HCT116 (cell line): ENCODE measurements around the gene SPTBN1. TPM values are rescaled to one million over a fixed set of nuclear protein-coding genes. Genes with fewer than 3 reads are reported as not detected.

Source experiments
- ATAC-seq: fragments of 200-7000 bp; cut with Tn5 transposase; 2 replicates; pipeline ENCODE4 v1.9.1; 2020; ENCODE audit warnings: mild to moderate bottlenecking, moderate library complexity
- BruUV-seq: library from RNA; stranded (reverse); fragments of 400-500 nt; replicated peaks from 2 replicates; lab custom pipeline; 2021; lab: Mats Ljungman, UMichigan
- CTCF ChIA-PET: fragments of 300-600 bp; sonication (Branson Sonifier 250); formaldehyde crosslinking; loops from one replicate; lab custom pipeline; 2021; ENCODE audit warnings: antibody characterized with exemption; lab: Charles Lee
- POLR2A ChIA-PET: fragments of 300-600, 350-600 bp; sonication (Branson Sonifier 250); formaldehyde crosslinking; loops from one replicate; lab custom pipeline; 2021; ENCODE audit warnings: antibody characterized with exemption; lab: Charles Lee
- RAD21 ChIA-PET, 2 experiments: fragments of 300-600 bp; sonication (Branson Sonifier 250); formaldehyde crosslinking; loops; one replicate each; lab custom pipeline; 2023; ENCODE audit warnings: low total read pairs in 2 of 2; ENCODE audit not compliant: uncharacterized antibody in 2 of 2, unreplicated experiment in 2 of 2, low non-redundant PET in 1 of 2; lab: Charles Lee
- DNase-seq: peaks from one replicate; pipeline ENCODE4 v3.0.0-alpha.2; 2010; ENCODE audit warnings: low read depth, low spot score
- H2AFZ ChIP-seq: fragments of 200-600 bp; shearing (Covaris generic), sonication (generic); 2 replicates; pipeline ENCODE4 v1.6.1; 2017; ENCODE audit warnings: low read depth, mixed run types, mixed read lengths, antibody characterized with exemption, low read length; ENCODE audit not compliant: poor library complexity, severe bottlenecking
- H3K27ac ChIP-seq: 2 replicates; pipeline ENCODE4 v1.5.1; 2012; ENCODE audit warnings: low read depth, low read length
- H3K27me3 ChIP-seq: fragments of 200-600 bp; sonication (generic); 2 replicates; pipeline ENCODE4 v1.6.1; 2016; ENCODE audit warnings: mixed run types, low read length, mixed read lengths; ENCODE audit not compliant: insufficient read depth
- H3K36me3 ChIP-seq, 2 experiments: fragments of 200-500 bp in 1 of 2; fragments of 200-600 bp in 1 of 2; sonication (Bioruptor generic) in 1 of 2; sonication (generic) in 1 of 2; 2 replicates each; pipeline versions ENCODE4 v1.5.1 to v1.6.1; 2014 to 2016; ENCODE audit warnings: low read length in 2 of 2, inconsistent platforms in 1 of 2, mixed read lengths in 1 of 2, mixed run types in 1 of 2; ENCODE audit not compliant: insufficient read depth in 2 of 2, control insufficient read depth in 1 of 2
- H3K4me1 ChIP-seq, 2 experiments: fragments of 200-600 bp in 1 of 2; sonication (generic) in 1 of 2; 2 replicates each; pipeline versions ENCODE4 v1.5.1 to v1.6.1; 2012 to 2017; ENCODE audit warnings: low read length in 2 of 2, inconsistent platforms in 1 of 2, mild to moderate bottlenecking in 1 of 2, mixed read lengths in 1 of 2, mixed run types in 1 of 2, moderate library complexity in 1 of 2; ENCODE audit not compliant: insufficient read depth in 2 of 2, control insufficient read depth in 1 of 2
- H3K4me2 ChIP-seq: fragments of 200-600 bp; sonication (generic); 2 replicates; pipeline ENCODE4 v1.6.1; 2017; ENCODE audit warnings: mixed run types, low read length, mixed read lengths
- H3K4me3 ChIP-seq, 2 experiments: fragments of 200-600 bp in 1 of 2; sonication (generic) in 1 of 2; replicated peaks in 1 of 2; 2 replicates each; pipeline ENCODE4 v1.5.1; 2011 to 2016; ENCODE audit warnings: low read length in 2 of 2, control low read depth in 1 of 2, low read depth in 1 of 2, mild to moderate bottlenecking in 1 of 2, mixed read lengths in 1 of 2, mixed run types in 1 of 2
- H3K79me2 ChIP-seq: fragments of 200-600 bp; sonication (generic); 2 replicates; pipeline ENCODE4 v1.6.1; 2017; ENCODE audit warnings: mild to moderate bottlenecking, mixed run types, low read length, moderate library complexity, mixed read lengths; ENCODE audit not compliant: insufficient read depth
- H3K9ac ChIP-seq: fragments of 200-600 bp; sonication (generic); 2 replicates; pipeline ENCODE4 v1.6.1; 2016; ENCODE audit warnings: low read length, mixed read lengths
- H3K9me2 ChIP-seq: fragments of 200-600 bp; sonication (generic), shearing (Covaris generic); 2 replicates; pipeline ENCODE4 v1.6.1; 2017; ENCODE audit warnings: mixed run types, mild to moderate bottlenecking, moderate library complexity; ENCODE audit not compliant: insufficient read depth
- H3K9me3 ChIP-seq, 2 experiments: fragments of 200-500 bp in 1 of 2; fragments of 200-600 bp in 1 of 2; sonication (Bioruptor generic) in 1 of 2; sonication (generic) in 1 of 2; 2 replicates each; pipeline ENCODE4 v1.6.1; 2014 to 2017; ENCODE audit warnings: low read length in 2 of 2, mixed read lengths in 2 of 2, inconsistent platforms in 1 of 2, low read depth in 1 of 2, mild to moderate bottlenecking in 1 of 2, mixed run types in 1 of 2, moderate library complexity in 1 of 2; ENCODE audit not compliant: control insufficient read depth in 1 of 2, insufficient read depth in 1 of 2
- H4K20me1 ChIP-seq: fragments of 200-600 bp; sonication (generic), shearing (Covaris generic); 2 replicates; pipeline ENCODE4 v1.6.1; 2017; ENCODE audit warnings: mixed run types, mild to moderate bottlenecking, moderate library complexity; ENCODE audit not compliant: insufficient read depth
- CEBPB ChIP-seq: IDR thresholded peaks from 2 replicates; pipeline ENCODE4 v1.6.1; 2012; ENCODE audit warnings: low read depth
- EGR1 ChIP-seq: IDR thresholded peaks from 2 replicates; pipeline ENCODE4 v1.6.1; 2012; ENCODE audit warnings: low read depth
- ELF1 ChIP-seq: IDR thresholded peaks from 2 replicates; pipeline ENCODE4 v1.6.1; 2012; ENCODE audit warnings: low read depth, borderline replicate concordance
- EZH2phosphoT487 ChIP-seq: fragments of 200-600 bp; IDR thresholded peaks from 2 replicates; pipeline ENCODE4 v1.6.1; 2018; ENCODE audit warnings: antibody characterized with exemption, borderline replicate concordance
- FOSL1 ChIP-seq: IDR thresholded peaks from 2 replicates; pipeline ENCODE4 v1.6.1; 2012; ENCODE audit warnings: low read depth
- JUND ChIP-seq: IDR thresholded peaks from 2 replicates; pipeline ENCODE4 v1.6.1; 2012
- POLR2A ChIP-seq: IDR thresholded peaks from 2 replicates; pipeline ENCODE4 v1.7.0; 2011; ENCODE audit warnings: borderline replicate concordance; ENCODE audit not compliant: insufficient read depth, insufficient read length; ENCODE audit errors: extremely low read depth
- POLR2AphosphoS5 ChIP-seq: IDR thresholded peaks from 2 replicates; pipeline ENCODE4 v1.6.1; 2011; ENCODE audit warnings: mild to moderate bottlenecking, low read depth, low read length, moderate library complexity
- RAD21 ChIP-seq: IDR thresholded peaks from 2 replicates; pipeline ENCODE4 v1.6.1; 2012; ENCODE audit warnings: low read depth, mild to moderate bottlenecking
- SIN3A ChIP-seq: IDR thresholded peaks from 2 replicates; pipeline ENCODE4 v1.6.1; 2012; ENCODE audit warnings: low read depth
- SP1 ChIP-seq: IDR thresholded peaks from 2 replicates; pipeline ENCODE4 v1.6.1; 2012; ENCODE audit warnings: low read depth
- SRF ChIP-seq: IDR thresholded peaks from 2 replicates; pipeline ENCODE4 v1.6.1; 2012; ENCODE audit warnings: low read depth
- TCF7L2 ChIP-seq: IDR thresholded peaks from 2 replicates; pipeline ENCODE4 v1.7.0; 2011; ENCODE audit warnings: borderline replicate concordance, inconsistent platforms; ENCODE audit not compliant: insufficient read depth, insufficient read length; ENCODE audit errors: extremely low read depth
- intact Hi-C: fragments of 100-400 bp; cut with micrococcal nuclease; formaldehyde crosslinking; loops from 2 replicates; pipeline ENCODE4 v1.10.0; 2022
- total RNA-seq: library from RNA; stranded (reverse); gene quantifications from one replicate; pipeline ENCODE4 v1.2.1, GENCODE V29; 2021; ENCODE audit not compliant: unreplicated experiment
- TF ChIP-seq, protein P1 (sequence below): IDR thresholded peaks from 2 replicates; pipeline ENCODE4 v1.6.1; 2012; ENCODE audit warnings: low read depth

The SPTBN1 gene
- total RNA-seq, 1 experiment from 2014 or later = 84.4 TPM

GRCh38 chr2:54714996-54715395, 258.9 kb downstream of the SPTBN1 start:
- intact Hi-C loops = no loop called here
- Histone ChIP-seq H3K4me1 (no peaks in the 10 kb centered on the region), H3K79me2 (no peaks in the 10 kb centered on the region), H3K27me3 (no peaks in the 10 kb centered on the region), H3K4me3 (no peak overlapping the region), H3K9me2 (no peaks in the 10 kb centered on the region), H3K36me3 (no peaks in the 10 kb centered on the region), H4K20me1 (no peaks in the 10 kb centered on the region), H3K4me2 (no peak overlapping the region), H3K9me3 (no peaks in the 10 kb centered on the region), H3K27ac (no peak overlapping the region), H3K9ac (no peak overlapping the region), H2AFZ (no peak overlapping the region)
- TF ChIP-seq SIN3A (no peak), TCF7L2 (no peak), POLR2AphosphoS5 (no peak), EZH2phosphoT487 (no peak), POLR2A (no peak), SP1 (no peak), SRF (no peak), CEBPB (no peak), FOSL1 (no peak), ELF1 (no peak), JUND (no peak), EGR1 (no peak), RAD21 (no peak)
- TF ChIP-seq, protein P1, sequence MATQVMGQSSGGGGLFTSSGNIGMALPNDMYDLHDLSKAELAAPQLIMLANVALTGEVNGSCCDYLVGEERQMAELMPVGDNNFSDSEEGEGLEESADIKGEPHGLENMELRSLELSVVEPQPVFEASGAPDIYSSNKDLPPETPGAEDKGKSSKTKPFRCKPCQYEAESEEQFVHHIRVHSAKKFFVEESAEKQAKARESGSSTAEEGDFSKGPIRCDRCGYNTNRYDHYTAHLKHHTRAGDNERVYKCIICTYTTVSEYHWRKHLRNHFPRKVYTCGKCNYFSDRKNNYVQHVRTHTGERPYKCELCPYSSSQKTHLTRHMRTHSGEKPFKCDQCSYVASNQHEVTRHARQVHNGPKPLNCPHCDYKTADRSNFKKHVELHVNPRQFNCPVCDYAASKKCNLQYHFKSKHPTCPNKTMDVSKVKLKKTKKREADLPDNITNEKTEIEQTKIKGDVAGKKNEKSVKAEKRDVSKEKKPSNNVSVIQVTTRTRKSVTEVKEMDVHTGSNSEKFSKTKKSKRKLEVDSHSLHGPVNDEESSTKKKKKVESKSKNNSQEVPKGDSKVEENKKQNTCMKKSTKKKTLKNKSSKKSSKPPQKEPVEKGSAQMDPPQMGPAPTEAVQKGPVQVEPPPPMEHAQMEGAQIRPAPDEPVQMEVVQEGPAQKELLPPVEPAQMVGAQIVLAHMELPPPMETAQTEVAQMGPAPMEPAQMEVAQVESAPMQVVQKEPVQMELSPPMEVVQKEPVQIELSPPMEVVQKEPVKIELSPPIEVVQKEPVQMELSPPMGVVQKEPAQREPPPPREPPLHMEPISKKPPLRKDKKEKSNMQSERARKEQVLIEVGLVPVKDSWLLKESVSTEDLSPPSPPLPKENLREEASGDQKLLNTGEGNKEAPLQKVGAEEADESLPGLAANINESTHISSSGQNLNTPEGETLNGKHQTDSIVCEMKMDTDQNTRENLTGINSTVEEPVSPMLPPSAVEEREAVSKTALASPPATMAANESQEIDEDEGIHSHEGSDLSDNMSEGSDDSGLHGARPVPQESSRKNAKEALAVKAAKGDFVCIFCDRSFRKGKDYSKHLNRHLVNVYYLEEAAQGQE = no peak
- no TSS peak for BruUV-seq
- ATAC-seq (no peak), DNase-seq (no peak)
- RAD21 ChIA-PET = no interaction called here
- POLR2A ChIA-PET = no interaction called here
- CTCF ChIA-PET = no interaction called here
